KMS-11 (cell line): ENCODE results near the gene MRPL38.

Experiments used
- H2AFZ ChIP-seq: fragments of 200-600 bp; sonication (generic); 2 replicates; pipeline ENCODE4 v1.6.1; 2016; ENCODE audit warnings: antibody characterized with exemption, mixed run types, low read depth
- H3K27ac ChIP-seq: fragments of 200-600 bp; sonication (generic); 2 replicates; pipeline ENCODE4 v1.6.1; 2016; ENCODE audit warnings: mild to moderate bottlenecking, mixed run types
- H3K27me3 ChIP-seq: fragments of 200-600 bp; sonication (generic); 2 replicates; pipeline ENCODE4 v1.6.1; 2017; ENCODE audit warnings: mild to moderate bottlenecking, low read depth, mixed run types, moderate library complexity; ENCODE audit not compliant: insufficient read depth
- H3K36me3 ChIP-seq: fragments of 200-600 bp; sonication (generic); 2 replicates; pipeline ENCODE4 v1.6.1; 2017; ENCODE audit warnings: mild to moderate bottlenecking, mixed run types; ENCODE audit not compliant: insufficient read depth
- H3K4me1 ChIP-seq: fragments of 200-600 bp; sonication (generic); 2 replicates; pipeline ENCODE4 v1.6.1; 2016; ENCODE audit warnings: mild to moderate bottlenecking, low read depth, mixed run types; ENCODE audit not compliant: poor library complexity, severe bottlenecking
- H3K4me2 ChIP-seq: fragments of 200-600 bp; sonication (generic); 2 replicates; pipeline ENCODE4 v1.7.0; 2016; ENCODE audit warnings: mild to moderate bottlenecking, mixed run types
- H3K4me3 ChIP-seq: fragments of 200-600 bp; sonication (generic); IDR thresholded peaks from 2 replicates; pipeline ENCODE4 v1.6.1; 2017; ENCODE audit warnings: low read depth, low read length, mixed read lengths; ENCODE audit not compliant: insufficient read depth
- H3K79me2 ChIP-seq: fragments of 200-600 bp; sonication (generic); 2 replicates; pipeline ENCODE4 v1.6.1; 2016; ENCODE audit warnings: low read depth, mixed run types; ENCODE audit not compliant: insufficient read depth
- H3K9ac ChIP-seq: fragments of 200-600 bp; sonication (generic); 2 replicates; pipeline ENCODE4 v1.6.1; 2016; ENCODE audit warnings: mild to moderate bottlenecking, mixed run types
- H4K20me1 ChIP-seq: fragments of 200-600 bp; sonication (generic); 2 replicates; pipeline ENCODE4 v1.6.1; 2016; ENCODE audit warnings: mild to moderate bottlenecking, mixed run types; ENCODE audit not compliant: insufficient read depth
- TF ChIP-seq, protein P1 (sequence below): fragments of 200-600 bp; sonication (generic); conservative IDR thresholded peaks from 2 replicates; pipeline ENCODE4 v1.6.1; 2017; ENCODE audit warnings: low read depth, mild to moderate bottlenecking, antibody characterized with exemption, low read length, moderate library complexity, mixed read lengths

The MRPL38 gene

DNA sequence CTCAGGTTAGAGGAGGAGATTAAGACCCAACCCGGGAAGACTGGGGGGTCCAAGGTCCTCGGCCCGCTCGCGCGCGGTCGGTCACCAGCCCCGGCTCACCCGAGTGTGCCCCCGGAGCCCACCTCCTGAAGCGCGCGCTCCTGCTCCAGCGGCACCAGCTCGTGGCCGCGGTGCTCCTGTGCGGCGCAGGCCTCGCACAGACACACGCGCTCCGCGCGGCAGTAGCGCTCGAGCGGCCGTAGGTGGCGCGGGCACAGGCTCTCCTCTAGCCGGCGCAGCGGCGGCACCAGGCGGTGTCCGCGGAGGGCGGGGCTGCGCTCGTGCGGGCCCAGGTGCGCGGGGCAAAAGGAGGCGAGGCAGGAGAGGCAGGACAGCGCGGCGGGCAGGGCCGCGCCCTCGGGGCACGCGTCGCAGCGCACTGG, 26.9 kb downstream of the MRPL38 start:
- H3K27me3 ChIP-seq, result no peaks in the 10 kb centered on the region
- peaks cover 30% of the 10 kb centered on the region for H3K4me1 ChIP-seq
- H4K20me1 ChIP-seq, result no peaks in the 10 kb centered on the region
- peak overlapping the region; percentile 98 for H3K27ac ChIP-seq
- TF ChIP-seq, protein P1, sequence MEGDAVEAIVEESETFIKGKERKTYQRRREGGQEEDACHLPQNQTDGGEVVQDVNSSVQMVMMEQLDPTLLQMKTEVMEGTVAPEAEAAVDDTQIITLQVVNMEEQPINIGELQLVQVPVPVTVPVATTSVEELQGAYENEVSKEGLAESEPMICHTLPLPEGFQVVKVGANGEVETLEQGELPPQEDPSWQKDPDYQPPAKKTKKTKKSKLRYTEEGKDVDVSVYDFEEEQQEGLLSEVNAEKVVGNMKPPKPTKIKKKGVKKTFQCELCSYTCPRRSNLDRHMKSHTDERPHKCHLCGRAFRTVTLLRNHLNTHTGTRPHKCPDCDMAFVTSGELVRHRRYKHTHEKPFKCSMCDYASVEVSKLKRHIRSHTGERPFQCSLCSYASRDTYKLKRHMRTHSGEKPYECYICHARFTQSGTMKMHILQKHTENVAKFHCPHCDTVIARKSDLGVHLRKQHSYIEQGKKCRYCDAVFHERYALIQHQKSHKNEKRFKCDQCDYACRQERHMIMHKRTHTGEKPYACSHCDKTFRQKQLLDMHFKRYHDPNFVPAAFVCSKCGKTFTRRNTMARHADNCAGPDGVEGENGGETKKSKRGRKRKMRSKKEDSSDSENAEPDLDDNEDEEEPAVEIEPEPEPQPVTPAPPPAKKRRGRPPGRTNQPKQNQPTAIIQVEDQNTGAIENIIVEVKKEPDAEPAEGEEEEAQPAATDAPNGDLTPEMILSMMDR, result peak; percentile 37; the same call in 1 of the 2 replicates
- peak overlapping the region; percentile 95 for H3K4me2 ChIP-seq
- peaks cover 25% of the 10 kb centered on the region for H3K79me2 ChIP-seq
- H3K36me3 ChIP-seq, result no peaks in the 10 kb centered on the region
- H3K9ac ChIP-seq, result peak overlapping the region; percentile 98
- peak overlapping the region; percentile 54; the same call in 1 of the 2 replicates for H2AFZ ChIP-seq
- no peak overlapping the region for H3K4me3 ChIP-seq

DNA sequence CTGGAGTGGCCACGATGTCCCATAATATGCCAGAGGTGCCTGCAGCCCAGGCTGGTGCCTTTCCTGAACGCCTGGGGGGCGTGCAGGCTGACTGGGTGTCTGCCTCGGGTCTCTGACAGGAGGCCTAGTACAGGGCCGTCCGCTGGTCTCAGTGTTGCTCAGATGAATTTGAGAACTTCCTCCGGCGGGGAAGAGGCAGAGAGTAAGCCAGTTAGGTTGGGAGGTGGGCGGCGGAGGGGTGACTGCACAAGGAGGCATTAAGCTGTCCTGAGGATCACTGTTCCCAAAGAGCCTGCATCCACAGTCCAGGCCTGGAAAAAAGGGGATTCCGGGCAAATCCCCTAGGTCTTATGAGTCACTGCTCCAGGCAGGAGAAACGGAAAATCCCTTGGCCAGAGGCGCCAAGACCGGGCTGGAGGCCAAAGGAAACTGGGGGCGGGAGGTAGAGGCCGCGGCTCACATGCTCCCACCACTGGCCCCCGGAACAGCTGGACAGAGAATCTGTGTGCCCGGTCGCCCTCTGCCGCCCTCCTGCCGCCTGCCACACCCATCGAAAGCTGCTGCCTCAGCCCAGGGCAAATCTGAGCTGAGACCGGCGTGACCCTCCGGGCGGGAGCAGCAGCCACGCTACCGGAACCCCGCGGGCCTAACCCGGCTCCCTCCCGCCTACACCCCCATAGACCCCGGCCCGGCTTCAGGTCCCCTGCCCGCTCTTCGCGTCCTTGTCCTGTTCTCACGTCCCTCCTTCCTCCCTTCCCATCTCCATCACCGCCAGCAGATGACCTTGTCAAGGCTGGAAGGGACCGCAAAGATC, 27.5 kb downstream of the MRPL38 start:
- Histone ChIP-seq H3K4me3 (no peak overlapping the region), H3K4me2 (peak overlapping the region; percentile 95), H3K79me2 (peaks cover 25% of the 10 kb centered on the region), H4K20me1 (no peaks in the 10 kb centered on the region), H3K27ac (peak overlapping the region; percentile 98), H2AFZ (peak overlapping the region; percentile 31; the same call in 1 of the 2 replicates), H3K36me3 (no peaks in the 10 kb centered on the region), H3K9ac (peak overlapping the region; percentile 98), H3K27me3 (no peaks in the 10 kb centered on the region), H3K4me1 (peaks cover 36% of the 10 kb centered on the region)
- TF ChIP-seq, protein P1, result no peak

DNA sequence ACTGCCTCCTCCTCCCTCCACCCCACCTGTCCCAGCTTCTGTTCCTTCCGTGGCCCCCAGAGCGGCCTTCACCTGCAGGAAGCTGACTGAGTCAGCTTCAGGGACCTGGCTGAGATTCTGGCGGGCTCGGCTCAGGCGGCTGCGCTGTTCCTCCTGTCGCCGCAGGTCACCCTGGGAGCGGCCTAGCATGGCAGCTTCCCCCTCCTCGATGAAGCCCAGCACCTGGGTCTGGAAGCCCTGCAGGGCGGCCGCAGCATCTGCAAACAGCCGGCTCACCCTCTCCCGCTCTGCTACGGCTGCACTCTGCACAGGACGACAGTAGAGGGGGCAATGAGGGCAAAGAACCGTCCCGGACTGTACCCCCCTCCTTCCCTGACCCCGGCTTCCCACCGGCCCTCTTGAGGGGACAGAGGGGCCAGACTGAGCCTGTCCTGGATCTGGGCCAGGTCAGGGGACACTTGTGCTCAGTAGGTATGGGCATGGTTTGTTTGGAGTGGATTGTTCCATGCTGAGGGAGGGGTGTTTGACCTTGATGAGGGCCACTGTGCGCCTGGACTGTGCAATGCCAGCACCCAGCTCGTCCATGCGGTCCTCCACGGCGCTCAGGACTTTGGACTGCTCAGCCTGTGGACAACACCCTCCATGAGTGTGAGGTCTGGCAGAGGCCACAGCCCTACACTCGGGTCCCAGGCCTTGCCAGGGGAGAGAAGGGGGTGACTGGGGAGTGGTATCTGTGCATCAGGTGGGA, 28.3 kb downstream of the MRPL38 start:
- no peaks in the 10 kb centered on the region for H3K36me3 ChIP-seq
- no peaks in the 10 kb centered on the region for H4K20me1 ChIP-seq
- no peak overlapping the region; the same call in 1 of the 2 replicates for H2AFZ ChIP-seq
- H3K27me3 ChIP-seq, result no peaks in the 10 kb centered on the region
- H3K79me2 ChIP-seq, result peaks cover 25% of the 10 kb centered on the region
- H3K9ac ChIP-seq, result peak overlapping the region; percentile 98
- H3K4me1 ChIP-seq, result peaks cover 40% of the 10 kb centered on the region
- TF ChIP-seq, protein P1, result no peak; the same call in none of the 2 replicates
- H3K4me3 ChIP-seq, result no peak overlapping the region
- H3K27ac ChIP-seq, result peak overlapping the region; percentile 98
- peak overlapping the region; percentile 95 for H3K4me2 ChIP-seq

DNA sequence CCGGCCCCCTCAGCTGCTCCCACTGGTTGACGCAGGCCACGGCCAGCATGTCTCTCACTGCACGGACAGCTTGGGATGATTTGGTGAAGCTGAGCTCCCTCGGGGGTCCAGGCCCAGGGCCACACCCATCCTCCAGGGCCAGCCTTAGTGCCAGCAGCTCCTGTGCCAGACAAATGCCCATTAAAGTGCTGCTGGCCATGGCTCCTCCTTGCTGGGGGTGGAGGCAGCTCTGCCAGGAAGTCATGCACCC, 28.8 kb downstream of the MRPL38 start:
- peaks cover 25% of the 10 kb centered on the region for H3K79me2 ChIP-seq
- no peak overlapping the region; the same call in 1 of the 2 replicates for H2AFZ ChIP-seq
- H3K27ac ChIP-seq, result peak overlapping the region; percentile 98
- H3K27me3 ChIP-seq, result no peaks in the 10 kb centered on the region
- peaks cover 40% of the 10 kb centered on the region for H3K4me1 ChIP-seq
- no peaks in the 10 kb centered on the region for H3K36me3 ChIP-seq
- TF ChIP-seq, protein P1, result no peak
- peak overlapping the region; percentile 95 for H3K4me2 ChIP-seq
- H3K9ac ChIP-seq, result peak overlapping the region; percentile 98; the same call in 1 of the 2 replicates
- no peaks in the 10 kb centered on the region for H4K20me1 ChIP-seq
- no peak overlapping the region for H3K4me3 ChIP-seq
